Ishikawa (cell line): ENCODE results near the gene PPP6R3.
A peak's percentile ranks its signal among the peaks of the same experiment; 100 is the strongest.

Experiments
- CEBPB ChIP-seq: IDR thresholded peaks from 2 replicates; pipeline ENCODE4 v1.6.1; 2012
- CREB1 ChIP-seq: IDR thresholded peaks from 2 replicates; pipeline ENCODE4 v1.6.1; 2012; ENCODE audit warnings: low read depth
- EGR1 ChIP-seq: IDR thresholded peaks from 2 replicates; pipeline ENCODE4 v1.6.1; 2012
- EP300 ChIP-seq: IDR thresholded peaks from 2 replicates; pipeline ENCODE4 v1.6.1; 2012; ENCODE audit warnings: borderline replicate concordance
- FOXM1 ChIP-seq: IDR thresholded peaks from 2 replicates; pipeline ENCODE4 v1.6.1; 2012; ENCODE audit warnings: low read depth, borderline replicate concordance
- NFIC ChIP-seq: IDR thresholded peaks from 2 replicates; pipeline ENCODE4 v1.6.1; 2012
- RAD21 ChIP-seq: IDR thresholded peaks from 2 replicates; pipeline ENCODE4 v1.6.1; 2012; ENCODE audit warnings: low read depth
- TAF1 ChIP-seq: IDR thresholded peaks from 2 replicates; pipeline ENCODE4 v1.6.1; 2012; ENCODE audit warnings: low read depth, mild to moderate bottlenecking
- TCF12 ChIP-seq: IDR thresholded peaks from 2 replicates; pipeline ENCODE4 v1.6.1; 2012; ENCODE audit warnings: low read depth
- TEAD4 ChIP-seq: IDR thresholded peaks from 2 replicates; pipeline ENCODE4 v1.6.1; 2012
- YY1 ChIP-seq: IDR thresholded peaks from 2 replicates; pipeline ENCODE4 v1.6.1; 2012; ENCODE audit warnings: low read depth
- ZBTB7A ChIP-seq: IDR thresholded peaks from 2 replicates; pipeline ENCODE4 v1.6.1; 2012; ENCODE audit warnings: low read depth
- TF ChIP-seq, protein P1 (sequence below): IDR thresholded peaks from 2 replicates; pipeline ENCODE4 v1.6.1; 2012
- TF ChIP-seq, protein P2 (sequence below): IDR thresholded peaks from 2 replicates; pipeline ENCODE4 v1.6.1; 2012; ENCODE audit warnings: low read depth, mild to moderate bottlenecking
- TF ChIP-seq, protein P3 (sequence below): IDR thresholded peaks from 2 replicates; pipeline ENCODE4 v1.6.1; 2012

Gene PPP6R3

DNA sequence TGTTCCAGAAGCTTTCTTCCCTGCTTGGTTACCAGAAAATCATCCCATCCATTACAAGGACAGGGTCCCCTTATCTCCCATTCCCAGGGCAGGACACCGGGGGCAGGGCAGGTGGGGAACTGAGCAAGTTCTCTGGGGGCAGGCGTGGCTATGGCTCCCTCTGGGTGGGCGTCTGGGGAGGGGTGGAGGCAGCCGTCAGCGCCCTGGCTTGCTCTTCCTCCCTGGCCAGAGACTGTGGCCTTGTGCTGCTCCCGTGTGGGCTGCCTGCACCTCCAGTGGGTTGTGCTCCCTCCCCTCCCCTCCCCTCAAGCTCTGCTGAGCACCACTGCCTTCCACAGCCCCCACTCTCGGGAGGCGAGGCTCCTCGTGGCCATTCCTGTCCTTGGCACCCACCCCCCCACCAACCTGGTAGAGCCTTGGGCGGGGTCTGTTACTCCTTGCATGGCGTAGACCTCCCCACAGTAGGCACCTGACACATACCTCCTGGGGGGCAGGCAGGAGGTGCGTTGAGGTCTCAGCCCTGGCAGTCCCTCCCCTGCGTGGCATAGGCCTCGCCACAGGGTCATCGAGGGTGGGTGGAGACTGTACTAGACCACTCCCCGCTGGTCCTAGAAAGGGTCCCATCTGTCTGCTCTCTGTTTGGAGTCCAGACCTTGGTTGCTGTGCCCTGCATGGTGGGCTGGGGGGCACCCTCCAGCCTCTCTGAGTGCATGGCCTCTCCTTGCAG, 24.2 kb upstream of the PPP6R3 start:
- no peak for TF ChIP-seq TCF12
- no peak for TF ChIP-seq EP300

DNA sequence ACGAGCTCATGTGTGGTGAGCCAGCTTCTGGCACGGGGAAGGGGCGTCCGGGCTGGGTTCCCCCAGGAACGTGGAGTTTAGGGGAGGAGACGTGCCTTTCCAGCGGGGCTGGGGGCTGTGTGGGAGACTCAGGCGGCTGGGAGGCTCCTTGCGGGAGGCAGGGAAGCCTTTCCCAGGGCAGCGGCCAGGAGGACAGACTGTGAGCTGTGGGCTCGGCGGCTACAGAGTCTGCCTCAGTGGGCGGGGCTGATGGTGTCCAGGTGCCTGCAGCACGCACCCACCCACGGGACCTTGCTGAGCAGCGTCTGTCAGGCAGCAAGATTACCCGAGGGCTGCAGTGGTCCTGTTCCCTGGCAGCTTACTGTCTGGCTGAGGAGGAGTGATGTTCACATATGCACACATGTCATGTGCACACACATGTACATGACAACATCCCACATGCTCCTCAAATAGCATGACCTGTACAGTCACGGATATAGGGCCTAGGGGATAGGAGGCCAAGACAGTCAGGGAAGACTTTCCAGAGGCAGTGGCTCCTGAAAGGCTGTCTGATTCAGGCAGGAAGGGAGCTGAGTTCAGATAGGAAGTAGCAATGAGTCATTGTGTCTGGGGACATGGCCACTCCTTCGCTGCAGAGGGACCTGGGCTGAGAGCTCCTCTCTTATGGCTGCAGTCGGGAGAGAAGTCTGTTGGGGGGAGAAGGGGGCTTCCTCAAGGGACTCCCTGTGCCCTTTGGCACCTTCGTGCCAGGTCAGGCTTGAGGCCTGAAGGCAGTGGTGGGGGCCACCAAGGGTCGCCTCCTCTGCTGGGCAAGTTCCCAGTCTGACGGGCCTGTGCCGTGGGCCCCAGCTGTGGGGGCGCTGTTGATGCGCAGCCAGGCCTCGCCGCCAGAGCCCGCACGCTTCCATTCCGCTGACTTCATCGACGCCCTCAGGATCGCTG, 23.3 kb upstream of the PPP6R3 start:
- TF ChIP-seq EGR1, result no peak
- TF ChIP-seq YY1, result no peak
- TF ChIP-seq NFIC, result no peak
- no peak for TF ChIP-seq CREB1
- TF ChIP-seq ZBTB7A, result peak; percentile 9; the same call in 1 of the 2 replicates
- TF ChIP-seq, protein P1, sequence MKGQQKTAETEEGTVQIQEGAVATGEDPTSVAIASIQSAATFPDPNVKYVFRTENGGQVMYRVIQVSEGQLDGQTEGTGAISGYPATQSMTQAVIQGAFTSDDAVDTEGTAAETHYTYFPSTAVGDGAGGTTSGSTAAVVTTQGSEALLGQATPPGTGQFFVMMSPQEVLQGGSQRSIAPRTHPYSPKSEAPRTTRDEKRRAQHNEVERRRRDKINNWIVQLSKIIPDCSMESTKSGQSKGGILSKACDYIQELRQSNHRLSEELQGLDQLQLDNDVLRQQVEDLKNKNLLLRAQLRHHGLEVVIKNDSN, result no peak

DNA sequence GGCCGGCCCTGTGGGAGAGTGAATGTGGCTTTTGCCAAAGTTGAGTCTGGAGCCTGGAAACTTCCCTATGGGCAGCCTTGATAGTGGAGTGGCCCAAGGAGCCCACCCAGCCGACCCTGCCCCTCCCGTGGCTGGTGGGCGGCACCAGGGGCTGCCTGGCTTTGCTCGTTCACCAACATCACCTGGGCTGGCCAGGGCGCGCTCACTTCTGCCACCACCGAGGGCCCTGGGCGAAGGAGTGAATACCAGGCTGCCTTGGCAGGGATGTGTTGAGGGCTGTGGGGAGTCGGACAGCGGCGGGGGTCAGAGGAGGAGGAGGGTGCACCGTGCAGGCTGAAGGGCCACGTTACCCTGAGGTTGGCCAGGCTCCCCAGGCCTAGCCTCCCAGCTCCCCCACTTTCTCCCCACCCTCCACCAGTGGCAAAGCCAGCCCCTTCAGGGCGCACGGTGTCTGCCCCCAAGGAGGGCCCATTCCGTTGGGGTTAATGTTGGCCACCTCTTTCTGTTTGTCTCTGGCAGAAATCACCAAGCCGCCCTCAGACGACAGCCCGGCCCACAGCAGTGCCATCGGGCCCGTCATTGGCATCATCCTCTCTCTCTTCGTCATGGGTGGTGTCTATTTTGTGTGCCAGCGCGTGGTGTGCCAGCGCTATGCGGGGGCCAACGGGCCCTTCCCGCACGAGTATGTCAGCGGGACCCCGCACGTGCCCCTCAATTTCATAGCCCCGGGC, 22.5 kb upstream of the PPP6R3 start:
- TF ChIP-seq EP300 (no peak), CEBPB (no peak), NFIC (no peak), EGR1 (no peak), TEAD4 (no peak), RAD21 (no peak), TCF12 (no peak), CREB1 (no peak), TAF1 (no peak), FOXM1 (no peak), ZBTB7A (no peak; the same call in 1 of the 2 replicates), YY1 (no peak)
- TF ChIP-seq, protein P1, result no peak
- TF ChIP-seq, protein P2, sequence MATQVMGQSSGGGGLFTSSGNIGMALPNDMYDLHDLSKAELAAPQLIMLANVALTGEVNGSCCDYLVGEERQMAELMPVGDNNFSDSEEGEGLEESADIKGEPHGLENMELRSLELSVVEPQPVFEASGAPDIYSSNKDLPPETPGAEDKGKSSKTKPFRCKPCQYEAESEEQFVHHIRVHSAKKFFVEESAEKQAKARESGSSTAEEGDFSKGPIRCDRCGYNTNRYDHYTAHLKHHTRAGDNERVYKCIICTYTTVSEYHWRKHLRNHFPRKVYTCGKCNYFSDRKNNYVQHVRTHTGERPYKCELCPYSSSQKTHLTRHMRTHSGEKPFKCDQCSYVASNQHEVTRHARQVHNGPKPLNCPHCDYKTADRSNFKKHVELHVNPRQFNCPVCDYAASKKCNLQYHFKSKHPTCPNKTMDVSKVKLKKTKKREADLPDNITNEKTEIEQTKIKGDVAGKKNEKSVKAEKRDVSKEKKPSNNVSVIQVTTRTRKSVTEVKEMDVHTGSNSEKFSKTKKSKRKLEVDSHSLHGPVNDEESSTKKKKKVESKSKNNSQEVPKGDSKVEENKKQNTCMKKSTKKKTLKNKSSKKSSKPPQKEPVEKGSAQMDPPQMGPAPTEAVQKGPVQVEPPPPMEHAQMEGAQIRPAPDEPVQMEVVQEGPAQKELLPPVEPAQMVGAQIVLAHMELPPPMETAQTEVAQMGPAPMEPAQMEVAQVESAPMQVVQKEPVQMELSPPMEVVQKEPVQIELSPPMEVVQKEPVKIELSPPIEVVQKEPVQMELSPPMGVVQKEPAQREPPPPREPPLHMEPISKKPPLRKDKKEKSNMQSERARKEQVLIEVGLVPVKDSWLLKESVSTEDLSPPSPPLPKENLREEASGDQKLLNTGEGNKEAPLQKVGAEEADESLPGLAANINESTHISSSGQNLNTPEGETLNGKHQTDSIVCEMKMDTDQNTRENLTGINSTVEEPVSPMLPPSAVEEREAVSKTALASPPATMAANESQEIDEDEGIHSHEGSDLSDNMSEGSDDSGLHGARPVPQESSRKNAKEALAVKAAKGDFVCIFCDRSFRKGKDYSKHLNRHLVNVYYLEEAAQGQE, result no peak
- TF ChIP-seq, protein P3, sequence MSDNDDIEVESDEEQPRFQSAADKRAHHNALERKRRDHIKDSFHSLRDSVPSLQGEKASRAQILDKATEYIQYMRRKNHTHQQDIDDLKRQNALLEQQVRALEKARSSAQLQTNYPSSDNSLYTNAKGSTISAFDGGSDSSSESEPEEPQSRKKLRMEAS, result no peak

DNA sequence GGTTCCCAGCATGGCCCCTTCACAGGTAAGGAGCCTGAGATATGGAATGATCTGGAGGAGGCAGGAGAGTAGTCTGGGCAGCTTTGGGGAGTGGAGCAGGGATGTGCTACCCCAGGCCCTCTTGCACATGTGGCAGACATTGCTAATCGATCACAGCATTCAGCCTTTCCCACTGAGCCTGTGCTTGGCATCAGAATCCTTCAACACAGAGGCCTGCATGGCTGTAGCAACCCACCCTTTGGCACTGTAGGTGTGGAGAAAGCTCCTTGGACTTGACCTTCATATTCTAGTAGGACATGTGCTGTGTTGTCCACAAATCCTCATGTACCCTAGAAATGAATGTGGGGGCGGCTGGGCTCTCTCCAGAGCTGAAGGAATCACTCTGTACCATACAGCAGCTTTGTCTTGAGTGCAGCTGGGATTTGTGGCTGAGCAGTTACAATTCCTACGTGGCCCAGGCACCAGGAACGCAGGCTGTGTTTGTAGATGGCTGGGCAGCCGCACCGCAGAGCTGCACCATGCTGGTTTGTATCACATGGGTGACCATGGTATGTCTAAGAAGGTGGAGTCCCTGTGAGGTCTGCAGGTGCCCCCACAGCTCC, 21.8 kb upstream of the PPP6R3 start:
- TF ChIP-seq EGR1 (no peak), ZBTB7A (no peak), EP300 (no peak), RAD21 (no peak), TAF1 (no peak)
- TF ChIP-seq, protein P3, result no peak
- TF ChIP-seq, protein P1, result peak; percentile 34; the same call in 1 of the 2 replicates

DNA sequence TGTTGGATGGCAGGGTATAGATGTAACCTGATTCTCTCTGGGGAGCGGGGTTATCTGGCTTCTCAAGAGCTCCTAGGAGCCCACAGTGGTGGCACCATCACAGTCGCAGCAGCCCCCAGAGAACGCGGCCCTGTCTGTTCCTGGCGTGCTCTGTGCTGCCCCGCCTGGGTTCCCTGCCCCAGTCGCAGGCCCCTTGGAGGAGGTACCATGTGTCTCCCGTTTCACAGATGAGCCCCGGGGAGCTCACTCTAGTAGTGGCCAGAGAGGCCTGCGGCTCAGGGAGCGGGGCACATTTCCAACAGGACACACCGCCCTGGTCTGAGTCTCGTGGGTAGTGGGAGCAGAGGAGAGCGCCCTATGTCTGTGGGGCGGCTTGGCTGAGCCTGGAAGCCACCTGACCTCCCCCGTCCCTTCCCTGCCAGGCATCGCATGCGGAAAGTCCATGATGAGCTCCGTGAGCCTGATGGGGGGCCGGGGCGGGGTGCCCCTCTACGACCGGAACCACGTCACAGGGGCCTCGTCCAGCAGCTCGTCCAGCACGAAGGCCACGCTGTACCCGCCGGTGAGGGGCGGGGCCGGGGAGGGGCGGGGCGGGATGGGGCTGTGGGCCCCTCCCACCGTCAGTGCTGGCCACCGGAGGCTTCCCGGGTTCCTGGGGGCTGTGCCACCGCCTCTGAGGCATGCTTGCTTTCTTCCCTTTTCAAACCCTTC, 21.0 kb upstream of the PPP6R3 start:
- TF ChIP-seq, protein P1, result no peak
- TF ChIP-seq, protein P2, result no peak
- TF ChIP-seq ZBTB7A, result no peak
- no peak for TF ChIP-seq EP300
- TF ChIP-seq CREB1, result no peak
- TF ChIP-seq, protein P3, result no peak
- TF ChIP-seq CEBPB, result no peak
- no peak for TF ChIP-seq FOXM1
- no peak for TF ChIP-seq YY1
- TF ChIP-seq TCF12, result no peak
- TF ChIP-seq NFIC, result no peak
- TF ChIP-seq EGR1, result no peak
- TF ChIP-seq TEAD4, result no peak
- TF ChIP-seq RAD21, result no peak
- no peak for TF ChIP-seq TAF1
